Thymus (tissue), 11 donors: ENCODE results near the gene DCP2. TPM values are rescaled to one million over a fixed set of nuclear protein-coding genes. Genes with fewer than 3 reads are reported as not detected.

Source experiments
- DNase-seq, 9 donors: peaks; one replicate each; pipeline ENCODE4 v3.0.0-alpha.2; 2013; ENCODE audit warnings: low spot score in 9 of 9, low read depth in 6 of 9, missing footprints in 1 of 9
- H3K27ac ChIP-seq, 2 donors: one replicate each; pipeline ENCODE4 v1.5.1; 2013; ENCODE audit warnings: control low read depth in 1 of 2, low read depth in 1 of 2, low read length in 1 of 2, mild to moderate bottlenecking in 1 of 2, moderate library complexity in 1 of 2
- H3K27me3 ChIP-seq, 2 donors: one replicate each; pipeline ENCODE4 v1.5.1; 2013; ENCODE audit warnings: low read length in 1 of 2; ENCODE audit not compliant: control insufficient read depth in 2 of 2, insufficient read depth in 1 of 2
- H3K36me3 ChIP-seq, 2 donors: one replicate each; pipeline ENCODE4 v1.5.1; 2013; ENCODE audit warnings: low read length in 1 of 2, mild to moderate bottlenecking in 1 of 2, moderate library complexity in 1 of 2; ENCODE audit not compliant: control insufficient read depth in 2 of 2, insufficient read depth in 2 of 2
- H3K4me1 ChIP-seq, 2 donors: one replicate each; pipeline ENCODE4 v1.5.1; 2013; ENCODE audit warnings: low read length in 2 of 2; ENCODE audit not compliant: control insufficient read depth in 2 of 2, insufficient read depth in 2 of 2
- H3K4me3 ChIP-seq, 2 donors: one replicate each; pipeline ENCODE4 v1.5.1; 2013; ENCODE audit warnings: low read length in 2 of 2, control low read depth in 1 of 2, mild to moderate bottlenecking in 1 of 2
- H3K9me3 ChIP-seq, 2 donors: one replicate each; pipeline ENCODE4 v1.5.1; 2013; ENCODE audit warnings: low read length in 1 of 2, mild to moderate bottlenecking in 1 of 2; ENCODE audit not compliant: control insufficient read depth in 2 of 2, insufficient read depth in 1 of 2
- WGBS: extraction: QIAGEN DNeasy Blood & Tissue Kit; methylation state at CpG from one replicate; pipeline ENCODE4 v1.1.7; 2013; 5-methylcytosine and 5-hydroxymethylcytosine counted together
- polyA plus RNA-seq: library from polyadenylated mRNA; stranded (reverse); fragments of 200-250 nt; gene quantifications from one replicate; pipeline ENCODE4 v1.2.3, GENCODE V29; 2013
- total RNA-seq: library from RNA; stranded (reverse); fragments of 120-200 nt; gene quantifications from one replicate; pipeline ENCODE4 v1.2.4, GENCODE V29; 2013
- donor health status: healthy.

The DCP2 gene
- total and polyA plus RNA-seq, 2 donors: 36.3 to 79.3 TPM

- DNase-seq: no peak
- H3K4me3 ChIP-seq: no peak overlapping the region
- WGBS: 89% methylated on average over 6 of the region's 6 CpGs
- H3K9me3 ChIP-seq: no peaks in the 10 kb centered on the region
- H3K27ac ChIP-seq: peak overlapping the region; percentile 64 to 72
- no peaks in the 10 kb centered on the region for H3K36me3 ChIP-seq
- peaks cover 6 to 44% of the 10 kb centered on the region in 2 donors for H3K4me1 ChIP-seq
- H3K27me3 ChIP-seq: no peaks in the 10 kb centered on the region
These were observed 86.4 kb downstream of the DCP2 start for GRCh38 chr5:113062869-113063508.

DNA sequence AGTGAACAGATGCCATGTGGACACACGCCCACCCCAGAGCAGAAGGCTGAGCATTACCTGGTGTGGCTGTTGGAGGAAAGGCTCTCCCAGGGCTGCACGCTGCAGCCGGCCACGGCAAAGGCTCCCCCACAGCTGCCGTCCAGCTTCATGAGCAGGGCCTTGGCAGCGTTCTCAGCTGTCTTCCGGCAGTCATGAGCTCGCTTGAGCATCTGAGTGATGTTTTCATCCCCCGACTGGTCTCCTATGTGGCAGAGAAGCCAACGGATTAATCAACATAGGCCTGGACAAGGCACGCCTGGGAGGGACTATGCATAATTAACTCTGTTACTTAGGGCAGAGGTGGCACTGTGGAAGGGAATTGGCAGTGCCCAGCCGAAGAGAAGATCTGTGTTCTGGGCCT, 87.3 kb downstream of the DCP2 start:
- no peak overlapping the region for H3K4me3 ChIP-seq
- DNase-seq: no peak
- 88% methylated on average over 12 of the region's 12 CpGs for WGBS
- no peak overlapping the region for H3K27ac ChIP-seq
- H3K4me1 ChIP-seq: peaks cover 6 to 36% of the 10 kb centered on the region in 2 donors
- H3K36me3 ChIP-seq: no peaks in the 10 kb centered on the region
- H3K9me3 ChIP-seq: no peaks in the 10 kb centered on the region
- H3K27me3 ChIP-seq: no peaks in the 10 kb centered on the region

GRCh38 chr5:113064806-113065205, 88.2 kb downstream of the DCP2 start:
- no peaks in the 10 kb centered on the region for H3K27me3 ChIP-seq
- 100% methylated on average over 1 of the region's 1 CpG for WGBS

DNA sequence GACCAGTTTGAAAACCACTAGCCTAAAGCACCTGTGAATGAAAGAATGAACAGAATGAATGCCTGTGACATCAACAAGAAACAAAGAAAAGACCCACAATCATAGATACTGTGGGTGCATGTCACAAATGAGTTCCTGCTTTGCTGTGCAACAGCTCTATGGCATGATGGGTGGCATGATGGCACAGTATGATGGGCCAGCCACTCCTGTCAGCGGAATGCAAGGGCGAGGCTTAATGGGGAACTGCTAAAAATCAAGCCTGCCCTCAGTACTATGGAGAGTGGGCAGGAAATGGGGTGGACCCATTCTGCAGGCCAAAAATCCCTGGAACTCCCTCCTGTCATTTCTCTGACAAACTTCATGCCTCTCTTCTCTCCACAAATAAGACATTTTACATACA, 89.0 kb downstream of the DCP2 start:
- no peak overlapping the region for H3K4me3 ChIP-seq
- no peaks in the 10 kb centered on the region for H3K27me3 ChIP-seq
- no peaks in the 10 kb centered on the region for H3K36me3 ChIP-seq
- 99% methylated on average over 2 of the region's 2 CpGs for WGBS
- peak overlapping the region in 1 of 2 donors; percentile 20 for H3K27ac ChIP-seq
- H3K9me3 ChIP-seq: no peaks in the 10 kb centered on the region
- no peak for DNase-seq
- peaks cover 6 to 31% of the 10 kb centered on the region in 2 donors for H3K4me1 ChIP-seq

More at GRCh38 chr5:113064806-113065205, 88.2 kb downstream of the DCP2 start:
- DNase-seq: no peak
- Histone ChIP-seq H3K27ac (no peak overlapping the region), H3K9me3 (no peaks in the 10 kb centered on the region), H3K4me1 (peaks cover 6 to 31% of the 10 kb centered on the region in 2 donors), H3K4me3 (no peak overlapping the region), H3K36me3 (no peaks in the 10 kb centered on the region)

- Histone ChIP-seq H3K4me3 (no peak overlapping the region), H3K4me1 (peaks cover 3 to 14% of the 10 kb centered on the region in 2 donors), H3K9me3 (no peaks in the 10 kb centered on the region), H3K36me3 (no peaks in the 10 kb centered on the region), H3K27ac (no peak overlapping the region), H3K27me3 (no peaks in the 10 kb centered on the region)
- DNase-seq: no peak
- 97% methylated on average over 19 of the region's 19 CpGs for WGBS
These were observed 91.2 kb downstream of the DCP2 start for GRCh38 chr5:113067635-113068344.

- H3K27ac ChIP-seq: no peak overlapping the region
- 96% methylated on average over 2 of the region's 2 CpGs for WGBS
- H3K36me3 ChIP-seq: no peaks in the 10 kb centered on the region
These were observed 92.0 kb downstream of the DCP2 start for GRCh38 chr5:113068559-113068958.

More at GRCh38 chr5:113068559-113068958, 92.0 kb downstream of the DCP2 start:
- Histone ChIP-seq H3K4me1 (peaks cover 0 to 8% of the 10 kb centered on the region in 2 donors), H3K27me3 (no peaks in the 10 kb centered on the region), H3K4me3 (no peak overlapping the region), H3K9me3 (no peaks in the 10 kb centered on the region)
- no peak for DNase-seq

Other genes with a start within 250 kb of the DCP2 start
- 25.5 TPM for gene APC, start 238.9 kb upstream of the DCP2 start, total RNA-seq
- 6.4 TPM for gene APC, start 238.9 kb upstream of the DCP2 start, polyA plus RNA-seq
- gene SRP19, start 115.5 kb upstream of the DCP2 start, total RNA-seq: 86.5 TPM
- 165 TPM for gene SRP19, start 115.5 kb upstream of the DCP2 start, polyA plus RNA-seq
- 19.9 TPM for gene REEP5, start 54.6 kb upstream of the DCP2 start, total RNA-seq
- gene REEP5, start 54.6 kb upstream of the DCP2 start, polyA plus RNA-seq: 57.7 TPM